Measurements from ENCODE around the gene LCTL.

DNA sequence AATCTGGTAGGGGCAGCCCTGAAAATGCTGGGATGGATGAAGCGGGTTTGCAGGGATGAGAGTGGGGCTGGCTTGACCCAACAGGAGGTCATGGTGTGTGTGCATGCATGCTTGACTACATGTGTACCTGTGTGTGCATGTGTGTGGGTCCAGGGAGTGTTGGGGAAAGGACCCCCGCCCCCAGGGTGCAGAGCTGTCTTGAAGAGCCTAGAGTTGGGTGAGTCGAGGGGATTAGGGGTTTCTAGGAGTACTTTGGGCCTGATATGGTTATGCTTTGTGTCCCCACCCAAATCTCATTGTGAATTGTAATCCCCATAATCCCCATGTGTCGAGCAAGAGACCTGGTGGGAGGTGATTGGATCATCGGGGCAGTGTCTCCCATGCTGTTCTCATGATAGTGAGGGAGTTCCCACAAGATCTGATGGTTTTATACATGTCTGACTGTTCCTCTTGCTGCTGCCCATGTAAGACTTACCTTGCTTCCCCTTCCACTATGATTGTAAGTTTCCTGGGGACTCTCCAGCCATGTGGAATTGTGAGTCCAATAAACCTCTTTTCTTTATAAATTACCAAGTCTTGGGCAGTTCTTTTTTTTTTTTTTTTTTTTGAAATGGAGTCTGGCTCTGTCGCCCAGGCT is 5.2 kb upstream of the LCTL start:
- TF ChIP-seq, protein P1, sequence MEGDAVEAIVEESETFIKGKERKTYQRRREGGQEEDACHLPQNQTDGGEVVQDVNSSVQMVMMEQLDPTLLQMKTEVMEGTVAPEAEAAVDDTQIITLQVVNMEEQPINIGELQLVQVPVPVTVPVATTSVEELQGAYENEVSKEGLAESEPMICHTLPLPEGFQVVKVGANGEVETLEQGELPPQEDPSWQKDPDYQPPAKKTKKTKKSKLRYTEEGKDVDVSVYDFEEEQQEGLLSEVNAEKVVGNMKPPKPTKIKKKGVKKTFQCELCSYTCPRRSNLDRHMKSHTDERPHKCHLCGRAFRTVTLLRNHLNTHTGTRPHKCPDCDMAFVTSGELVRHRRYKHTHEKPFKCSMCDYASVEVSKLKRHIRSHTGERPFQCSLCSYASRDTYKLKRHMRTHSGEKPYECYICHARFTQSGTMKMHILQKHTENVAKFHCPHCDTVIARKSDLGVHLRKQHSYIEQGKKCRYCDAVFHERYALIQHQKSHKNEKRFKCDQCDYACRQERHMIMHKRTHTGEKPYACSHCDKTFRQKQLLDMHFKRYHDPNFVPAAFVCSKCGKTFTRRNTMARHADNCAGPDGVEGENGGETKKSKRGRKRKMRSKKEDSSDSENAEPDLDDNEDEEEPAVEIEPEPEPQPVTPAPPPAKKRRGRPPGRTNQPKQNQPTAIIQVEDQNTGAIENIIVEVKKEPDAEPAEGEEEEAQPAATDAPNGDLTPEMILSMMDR (IDR thresholded peaks at IDR 0.05) = no peak
- TF ChIP-seq, protein P2, sequence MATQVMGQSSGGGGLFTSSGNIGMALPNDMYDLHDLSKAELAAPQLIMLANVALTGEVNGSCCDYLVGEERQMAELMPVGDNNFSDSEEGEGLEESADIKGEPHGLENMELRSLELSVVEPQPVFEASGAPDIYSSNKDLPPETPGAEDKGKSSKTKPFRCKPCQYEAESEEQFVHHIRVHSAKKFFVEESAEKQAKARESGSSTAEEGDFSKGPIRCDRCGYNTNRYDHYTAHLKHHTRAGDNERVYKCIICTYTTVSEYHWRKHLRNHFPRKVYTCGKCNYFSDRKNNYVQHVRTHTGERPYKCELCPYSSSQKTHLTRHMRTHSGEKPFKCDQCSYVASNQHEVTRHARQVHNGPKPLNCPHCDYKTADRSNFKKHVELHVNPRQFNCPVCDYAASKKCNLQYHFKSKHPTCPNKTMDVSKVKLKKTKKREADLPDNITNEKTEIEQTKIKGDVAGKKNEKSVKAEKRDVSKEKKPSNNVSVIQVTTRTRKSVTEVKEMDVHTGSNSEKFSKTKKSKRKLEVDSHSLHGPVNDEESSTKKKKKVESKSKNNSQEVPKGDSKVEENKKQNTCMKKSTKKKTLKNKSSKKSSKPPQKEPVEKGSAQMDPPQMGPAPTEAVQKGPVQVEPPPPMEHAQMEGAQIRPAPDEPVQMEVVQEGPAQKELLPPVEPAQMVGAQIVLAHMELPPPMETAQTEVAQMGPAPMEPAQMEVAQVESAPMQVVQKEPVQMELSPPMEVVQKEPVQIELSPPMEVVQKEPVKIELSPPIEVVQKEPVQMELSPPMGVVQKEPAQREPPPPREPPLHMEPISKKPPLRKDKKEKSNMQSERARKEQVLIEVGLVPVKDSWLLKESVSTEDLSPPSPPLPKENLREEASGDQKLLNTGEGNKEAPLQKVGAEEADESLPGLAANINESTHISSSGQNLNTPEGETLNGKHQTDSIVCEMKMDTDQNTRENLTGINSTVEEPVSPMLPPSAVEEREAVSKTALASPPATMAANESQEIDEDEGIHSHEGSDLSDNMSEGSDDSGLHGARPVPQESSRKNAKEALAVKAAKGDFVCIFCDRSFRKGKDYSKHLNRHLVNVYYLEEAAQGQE (IDR thresholded peaks at IDR 0.05) = no peak
- TF ChIP-seq RAD21 (conservative IDR thresholded peaks at IDR 0.05 in 1 of 2, IDR thresholded peaks at IDR 0.05 in 1 of 2) = no peak
- TF ChIP-seq, protein P3, sequence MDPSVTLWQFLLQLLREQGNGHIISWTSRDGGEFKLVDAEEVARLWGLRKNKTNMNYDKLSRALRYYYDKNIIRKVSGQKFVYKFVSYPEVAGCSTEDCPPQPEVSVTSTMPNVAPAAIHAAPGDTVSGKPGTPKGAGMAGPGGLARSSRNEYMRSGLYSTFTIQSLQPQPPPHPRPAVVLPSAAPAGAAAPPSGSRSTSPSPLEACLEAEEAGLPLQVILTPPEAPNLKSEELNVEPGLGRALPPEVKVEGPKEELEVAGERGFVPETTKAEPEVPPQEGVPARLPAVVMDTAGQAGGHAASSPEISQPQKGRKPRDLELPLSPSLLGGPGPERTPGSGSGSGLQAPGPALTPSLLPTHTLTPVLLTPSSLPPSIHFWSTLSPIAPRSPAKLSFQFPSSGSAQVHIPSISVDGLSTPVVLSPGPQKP (IDR thresholded peaks at IDR 0.05; ENCODE audit: low read depth, low read length) = no peak
- no peak for TF ChIP-seq POLR2AphosphoS2 (conservative IDR thresholded peaks at IDR 0.05; ENCODE audit: low read length)
- no peak for TF ChIP-seq HDAC2 (IDR thresholded peaks at IDR 0.05)
- no peak for TF ChIP-seq CHD2 (IDR thresholded peaks at IDR 0.05; ENCODE audit: low read length, partially characterized antibody)
- no peak for TF ChIP-seq FOSB (CRISPR knock-in tag; IDR thresholded peaks at IDR 0.05)
- TF ChIP-seq EP300 (IDR thresholded peaks at IDR 0.05) = no peak
- TF ChIP-seq SMC3 (IDR thresholded peaks at IDR 0.05) = no peak
- no peak for TF ChIP-seq RFX5 (IDR thresholded peaks at IDR 0.05)
